HepG2 (cell line): Measurements from ENCODE around the gene PRR12. TPM values are rescaled to one million over a fixed set of nuclear protein-coding genes. Genes with fewer than 3 reads are reported as not detected.
A peak's percentile ranks its signal among the peaks of the same experiment; 100 is the strongest.

Source experiments
- AKAP8 ChIP-seq: sonication (generic); formaldehyde crosslinking; IDR thresholded peaks from 2 replicates; pipeline ENCODE4 v1.5.1; 2020; ENCODE audit warnings: mild to moderate bottlenecking, missing genetic modification reagents
- ATF7 ChIP-seq, 2 experiments: fragments of 450-650 bp in 1 of 2; sonication (generic) in 1 of 2; formaldehyde crosslinking in 1 of 2; IDR thresholded peaks; 2 replicates each; pipeline versions ENCODE4 v1.4.0 to v1.6.1; 2016 to 2020; ENCODE audit warnings: antibody characterized with exemption in 1 of 2, mild to moderate bottlenecking in 1 of 2, missing genetic modification reagents in 1 of 2
- ERF ChIP-seq: IDR thresholded peaks from 2 replicates; pipeline ENCODE4 v1.6.1; 2018; ENCODE audit warnings: missing biosample characterization, missing genetic modification reagents
- GABPA ChIP-seq, 2 experiments: IDR thresholded peaks; 2 replicates each; pipeline ENCODE4 v1.6.1; 2011 to 2016; ENCODE audit warnings: low read depth in 2 of 2, low read length in 1 of 2, missing biosample characterization in 1 of 2, missing genetic modification characterization in 1 of 2
- GABPB1 ChIP-seq: IDR thresholded peaks from 2 replicates; pipeline ENCODE4 v1.6.1; 2016; ENCODE audit warnings: mild to moderate bottlenecking, missing genetic modification reagents, moderate library complexity, missing compliant biosample characterization
- GFI1 ChIP-seq: sonication (generic); formaldehyde crosslinking; IDR thresholded peaks from 2 replicates; pipeline ENCODE4 v1.5.0; 2020; ENCODE audit warnings: missing genetic modification reagents, mild to moderate bottlenecking, borderline replicate concordance
- MAFF ChIP-seq: IDR thresholded peaks from 2 replicates; pipeline ENCODE4 v1.6.1; 2011; ENCODE audit warnings: low read depth, low read length, improper control_type of control experiment
- MAFK ChIP-seq, 2 experiments: IDR thresholded peaks in 1 of 2; conservative IDR thresholded peaks in 1 of 2; 2 replicates each; pipeline ENCODE4 v1.6.1; 2011; ENCODE audit warnings: improper control_type of control experiment in 2 of 2, low read length in 2 of 2
- MXI1 ChIP-seq: IDR thresholded peaks from 3 replicates; pipeline ENCODE4 v1.6.1; 2012; ENCODE audit warnings: low read depth, low read length, inconsistent platforms, borderline replicate concordance
- NPAS2 ChIP-seq: sonication (generic); formaldehyde crosslinking; IDR thresholded peaks from 2 replicates; pipeline ENCODE4 v1.8.0; 2022; ENCODE audit warnings: mild to moderate bottlenecking, missing genetic modification reagents, borderline replicate concordance
- SIX4 ChIP-seq: sonication (generic); formaldehyde crosslinking; IDR thresholded peaks from 2 replicates; pipeline ENCODE4 v1.4.0; 2020; ENCODE audit warnings: missing genetic modification reagents
- SOX6 ChIP-seq, 2 experiments: fragments of 450-650 bp in 1 of 2; sonication (generic) in 1 of 2; formaldehyde crosslinking in 1 of 2; IDR thresholded peaks; 2 replicates each; pipeline versions ENCODE4 v1.4.0 to v1.6.1; 2017 to 2020; ENCODE audit warnings: antibody characterized with exemption in 1 of 2, mild to moderate bottlenecking in 1 of 2, missing genetic modification reagents in 1 of 2
- STAG1 ChIP-seq: sonication (generic); formaldehyde crosslinking; IDR thresholded peaks from 2 replicates; pipeline ENCODE4 v1.4.0; 2020; ENCODE audit warnings: missing genetic modification reagents
- TFAP4 ChIP-seq: sonication (generic); IDR thresholded peaks from 2 replicates; pipeline ENCODE4 v1.6.1; 2016; ENCODE audit warnings: low read depth, borderline replicate concordance
- ZBTB38 ChIP-seq: sonication (generic); formaldehyde crosslinking; IDR thresholded peaks from 2 replicates; pipeline ENCODE4 v1.5.1; 2020; ENCODE audit warnings: mild to moderate bottlenecking, missing genetic modification reagents
- ZBTB7A ChIP-seq: sonication (generic); formaldehyde crosslinking; IDR thresholded peaks from 2 replicates; pipeline ENCODE4 v1.8.0; 2022; ENCODE audit warnings: mild to moderate bottlenecking, missing genetic modification reagents
- ZFP36L2 ChIP-seq: sonication (generic); formaldehyde crosslinking; IDR thresholded peaks from 2 replicates; pipeline ENCODE4 v1.4.0; 2020; ENCODE audit warnings: missing genetic modification reagents
- ZMYM4 ChIP-seq: sonication (generic); formaldehyde crosslinking; IDR thresholded peaks from 2 replicates; pipeline ENCODE4 v1.8.1; 2023; ENCODE audit warnings: mild to moderate bottlenecking, missing genetic modification reagents
- ZNF274 ChIP-seq: sonication (generic); formaldehyde crosslinking; IDR thresholded peaks from 2 replicates; pipeline ENCODE4 v1.5.1; 2020; ENCODE audit warnings: mild to moderate bottlenecking, missing genetic modification reagents
- ZNF292 ChIP-seq: sonication (generic); formaldehyde crosslinking; IDR thresholded peaks from 2 replicates; pipeline ENCODE4 v1.8.1; 2022; ENCODE audit warnings: mild to moderate bottlenecking, low read depth, missing genetic modification reagents, borderline replicate concordance
- ZNF556 ChIP-seq: sonication (generic); formaldehyde crosslinking; IDR thresholded peaks from 2 replicates; pipeline ENCODE4 v1.4.0; 2020; ENCODE audit warnings: mild to moderate bottlenecking, missing genetic modification reagents, borderline replicate concordance
- ZNF674 ChIP-seq: sonication (generic); formaldehyde crosslinking; IDR thresholded peaks from 2 replicates; pipeline ENCODE4 v1.5.0; 2020; ENCODE audit warnings: low read depth, mild to moderate bottlenecking, missing genetic modification reagents
- ZNF879 ChIP-seq: sonication (generic); formaldehyde crosslinking; IDR thresholded peaks from 2 replicates; pipeline ENCODE4 v1.8.1; 2023; ENCODE audit warnings: missing genetic modification reagents
- polyA plus RNA-seq, 8 experiments: library from polyadenylated mRNA; depleted of rRNA in 3 of 8; stranded (reverse) in 7 of 8; unstranded in 1 of 8; fragments of >200 nt; fragmentation: Illumina TruSeq in 4 of 8; extraction: Trizol in 4 of 8; gene quantifications; 2 replicates each; pipeline versions ENCODE4 v1.2.1 to v1.2.3, GENCODE V29; 2011 to 2016; ENCODE audit warnings: low read depth in 4 of 8, missing spikeins in 1 of 8, mixed read lengths in 1 of 8; ENCODE audit not compliant: insufficient read depth in 1 of 8
- total RNA-seq, 5 experiments: library from RNA; depleted of rRNA; stranded (reverse); fragments of >200 nt; fragmentation: Illumina TruSeq; extraction: Trizol; gene quantifications; 2 replicates each; pipeline ENCODE4 v1.2.3, GENCODE V29; 2016; ENCODE audit warnings: low read depth in 1 of 5
- TF ChIP-seq, protein P1 (sequence below): sonication (generic); formaldehyde crosslinking; IDR thresholded peaks from 2 replicates; pipeline ENCODE4 v1.5.1; 2020; ENCODE audit warnings: mild to moderate bottlenecking, moderate library complexity, missing genetic modification reagents
- TF ChIP-seq, protein P2 (sequence below): IDR thresholded peaks from 2 replicates; pipeline ENCODE4 v1.6.1; 2012; ENCODE audit warnings: low read depth, low read length, improper control_type of control experiment

PRR12 gene
- total and polyA plus RNA-seq, 2 of the 13 experiments (the other 11 are each of a cell fraction or from before 2014, with no cell fraction given): 0.62 to 1.5 TPM

- TF ChIP-seq ERF (CRISPR knock-in tag) (0 out of 2 replicates have a peak, but pooled peaks have one; percentile 37), STAG1 (CRISPR knock-in tag) (peak; percentile 64), ATF7 (IDR thresholded peaks at IDR 0.05) (no peak), ATF7 (CRISPR knock-in tag; IDR thresholded peaks at IDR 0.05) (no peak), GABPA (IDR thresholded peaks at IDR 0.05; ENCODE audit: low read depth, low read length) (no peak), GABPA (CRISPR knock-in tag; IDR thresholded peaks at IDR 0.05; ENCODE audit: low read depth) (peak; percentile 19; the same call in 1 of the 2 replicates), ZMYM4 (CRISPR knock-in tag) (peak; percentile 48; the same call in 1 of the 2 replicates), SOX6 (IDR thresholded peaks at IDR 0.05) (no peak), SOX6 (CRISPR knock-in tag; IDR thresholded peaks at IDR 0.05) (peak; percentile 41; the same call in 1 of the 2 replicates), ZNF879 (CRISPR knock-in tag) (no peak), ZNF674 (CRISPR knock-in tag) (no peak), NPAS2 (CRISPR knock-in tag) (no peak), ZFP36L2 (CRISPR knock-in tag) (no peak), ZNF292 (CRISPR knock-in tag) (peak; percentile 45; the same call in 1 of the 2 replicates), ZNF556 (CRISPR knock-in tag) (0 out of 2 replicates have a peak, but pooled peaks have one; percentile 36), AKAP8 (CRISPR knock-in tag) (0 out of 2 replicates have a peak, but pooled peaks have one; percentile 25), MAFF (peak; percentile 64), ZNF274 (CRISPR knock-in tag) (no peak), GABPB1 (CRISPR knock-in tag) (peak; percentile 33; the same call in 1 of the 2 replicates), MAFK (conservative IDR thresholded peaks at IDR 0.05 in 1 of 2, IDR thresholded peaks at IDR 0.05 in 1 of 2; ENCODE audit: low read length in 2 of 2) (peak; percentile 32 to 39; a peak in 2 of 4 replicates), MXI1 (no peak), TFAP4 (0 out of 2 replicates have a peak, but pooled peaks have one; percentile 13), GFI1 (CRISPR knock-in tag) (peak; percentile 73; the same call in 1 of the 2 replicates), SIX4 (CRISPR knock-in tag) (0 out of 2 replicates have a peak, but pooled peaks have one; percentile 42), ZBTB7A (CRISPR knock-in tag) (no peak), ZBTB38 (0 out of 2 replicates have a peak, but pooled peaks have one; percentile 45)
- TF ChIP-seq, protein P1, sequence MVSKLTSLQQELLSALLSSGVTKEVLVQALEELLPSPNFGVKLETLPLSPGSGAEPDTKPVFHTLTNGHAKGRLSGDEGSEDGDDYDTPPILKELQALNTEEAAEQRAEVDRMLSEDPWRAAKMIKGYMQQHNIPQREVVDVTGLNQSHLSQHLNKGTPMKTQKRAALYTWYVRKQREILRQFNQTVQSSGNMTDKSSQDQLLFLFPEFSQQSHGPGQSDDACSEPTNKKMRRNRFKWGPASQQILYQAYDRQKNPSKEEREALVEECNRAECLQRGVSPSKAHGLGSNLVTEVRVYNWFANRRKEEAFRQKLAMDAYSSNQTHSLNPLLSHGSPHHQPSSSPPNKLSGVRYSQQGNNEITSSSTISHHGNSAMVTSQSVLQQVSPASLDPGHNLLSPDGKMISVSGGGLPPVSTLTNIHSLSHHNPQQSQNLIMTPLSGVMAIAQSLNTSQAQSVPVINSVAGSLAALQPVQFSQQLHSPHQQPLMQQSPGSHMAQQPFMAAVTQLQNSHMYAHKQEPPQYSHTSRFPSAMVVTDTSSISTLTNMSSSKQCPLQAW (CRISPR knock-in tag): peak; percentile 16; the same call in 1 of the 2 replicates
- TF ChIP-seq, protein P2, sequence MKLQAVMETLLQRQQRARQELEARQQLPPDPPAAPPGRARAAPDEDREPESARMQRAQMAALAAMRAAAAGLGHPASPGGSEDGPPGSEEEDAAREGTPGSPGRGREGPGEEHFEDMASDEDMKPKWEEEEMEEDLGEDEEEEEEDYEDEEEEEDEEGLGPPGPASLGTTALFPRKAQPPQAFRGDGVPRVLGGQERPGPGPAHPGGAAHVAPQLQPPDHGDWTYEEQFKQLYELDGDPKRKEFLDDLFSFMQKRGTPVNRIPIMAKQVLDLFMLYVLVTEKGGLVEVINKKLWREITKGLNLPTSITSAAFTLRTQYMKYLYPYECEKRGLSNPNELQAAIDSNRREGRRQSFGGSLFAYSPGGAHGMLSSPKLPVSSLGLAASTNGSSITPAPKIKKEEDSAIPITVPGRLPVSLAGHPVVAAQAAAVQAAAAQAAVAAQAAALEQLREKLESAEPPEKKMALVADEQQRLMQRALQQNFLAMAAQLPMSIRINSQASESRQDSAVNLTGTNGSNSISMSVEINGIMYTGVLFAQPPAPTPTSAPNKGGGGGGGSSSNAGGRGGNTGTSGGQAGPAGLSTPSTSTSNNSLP: no peak
These were observed 19.8 kb upstream of the PRR12 start (continued) for GRCh38 chr19:49570997-49571676.
